RWPE1 (cell line): Measurements from ENCODE around the gene MCM5.

ENCODE experiments used
- CTCF ChIA-PET: fragments of 350-600 bp; sonication (Branson Sonifier 250); formaldehyde crosslinking; extraction: SDS; loops from one replicate; lab custom pipeline; 2021; lab: Yijun Ruan, JAX
- POLR2A ChIA-PET: fragments of 400-600 bp; formaldehyde crosslinking; extraction: SDS; loops from one replicate; lab custom pipeline; 2020; ENCODE audit warnings: antibody characterized with exemption; ENCODE audit not compliant: low non-redundant PET; lab: Yijun Ruan, JAX
- DNase-seq: peaks from one replicate; pipeline ENCODE4 v3.0.0; 2012; ENCODE audit warnings: low spot score
- H3K27ac ChIP-seq: fragments of 450-650 bp; 2 replicates; pipeline ENCODE4 v1.5.1; 2017
- CTCF ChIP-seq: fragments of 450-650 bp; conservative IDR thresholded peaks from 2 replicates; pipeline ENCODE4 v1.5.1; 2017; ENCODE audit warnings: low read depth, mild to moderate bottlenecking

Gene MCM5

GRCh38 chr22:35473971-35474370 is 74.0 kb downstream of the MCM5 start:
- TF ChIP-seq CTCF, result no peak
- no peak overlapping the region for H3K27ac ChIP-seq
- no peak for DNase-seq
- POLR2A ChIA-PET, result no interaction called here
- CTCF ChIA-PET, result no interaction called here
